Dedifferentiated amniotic fluid mesenchymal stem cell (primary cell): ENCODE measurements around the gene ALX1.
"Not testable (repeated sequence)": the region's sequence is repeated elsewhere in the genome, so short reads cannot be mapped to it uniquely, and the experiment has no call there.

ENCODE experiments used
- DNase-seq: peaks from one replicate; pipeline ENCODE4 v3.0.0-alpha.2; 2016; ENCODE audit errors: extremely low spot score

The ALX1 gene

GRCh38 chr12:85301051-85301450 lies 21.0 kb downstream of the ALX1 start:
- DNase-seq, result no peak

GRCh38 chr12:85308374-85308773 lies 28.4 kb downstream of the ALX1 start:
- DNase-seq, result no peak

GRCh38 chr12:85309125-85309566 lies 29.1 kb downstream of the ALX1 start:
- DNase-seq, result no peak

GRCh38 chr12:85310025-85310424 lies 30.0 kb downstream of the ALX1 start:
- no peak for DNase-seq

GRCh38 chr12:85310456-85311076 lies 30.5 kb downstream of the ALX1 start:
- DNase-seq, result no peak

- DNase-seq, result not testable (repeated sequence)
These were observed 38.0 kb downstream of the ALX1 start for GRCh38 chr12:85317866-85318636.

- peak; percentile 33 for DNase-seq
These were observed 42.7 kb downstream of the ALX1 start for GRCh38 chr12:85322715-85323114.

GRCh38 chr12:85325442-85325841 lies 45.4 kb downstream of the ALX1 start:
- no peak for DNase-seq

GRCh38 chr12:85329913-85330312 lies 49.9 kb downstream of the ALX1 start:
- no peak for DNase-seq

- DNase-seq, result no peak
These were observed 68.8 kb downstream of the ALX1 start for GRCh38 chr12:85348779-85349178.

GRCh38 chr12:85350356-85350755 lies 70.3 kb downstream of the ALX1 start:
- DNase-seq, result no peak
